ENCODE measurements around the gene NPS.

Gene NPS, protein sequence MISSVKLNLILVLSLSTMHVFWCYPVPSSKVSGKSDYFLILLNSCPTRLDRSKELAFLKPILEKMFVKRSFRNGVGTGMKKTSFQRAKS

DNA sequence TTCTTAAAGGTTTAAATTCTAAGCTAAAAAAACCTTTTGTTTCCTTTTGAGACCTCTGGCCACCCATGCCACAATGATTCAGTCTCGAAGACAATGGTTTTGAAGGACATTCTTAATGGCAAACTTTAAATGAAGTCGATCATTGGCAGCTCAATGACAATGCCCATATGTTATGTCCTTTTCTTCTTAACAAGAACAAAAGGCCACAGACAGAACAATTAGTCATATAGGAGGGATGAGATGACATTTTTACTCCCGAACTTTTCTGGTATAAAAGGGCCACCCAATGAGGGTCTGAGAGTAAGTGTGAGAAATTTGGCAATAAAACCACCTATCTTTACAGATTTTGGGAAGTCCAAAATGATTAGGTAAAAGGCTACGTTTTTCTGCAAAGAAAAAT is at the start of gene NPS:
Gene NPS (plus strand): TSS at position 301 of the 400 bp plus-strand sequence. CDS start 60 bp downstream, at position 361.
- no peaks in the 10 kb centered on the region for H3K36me3 ChIP-seq (ENCODE audit: insufficient read depth, low read length)
- H3K4me3 ChIP-seq (ENCODE audit: low read length): no peak within 1 kb of the TSS
- H3K9me3 ChIP-seq (ENCODE audit: low read length): no peaks in the 10 kb centered on the region
- peaks cover 5% of the 10 kb centered on the region for H3K4me1 ChIP-seq (ENCODE audit: insufficient read depth, low read length)
- H2AFZ ChIP-seq (ENCODE audit: low read depth, low read length): no peak within 1 kb of the TSS
- no peaks in the 10 kb centered on the region for H3K27me3 ChIP-seq (ENCODE audit: insufficient read depth, low read length)

DNA sequence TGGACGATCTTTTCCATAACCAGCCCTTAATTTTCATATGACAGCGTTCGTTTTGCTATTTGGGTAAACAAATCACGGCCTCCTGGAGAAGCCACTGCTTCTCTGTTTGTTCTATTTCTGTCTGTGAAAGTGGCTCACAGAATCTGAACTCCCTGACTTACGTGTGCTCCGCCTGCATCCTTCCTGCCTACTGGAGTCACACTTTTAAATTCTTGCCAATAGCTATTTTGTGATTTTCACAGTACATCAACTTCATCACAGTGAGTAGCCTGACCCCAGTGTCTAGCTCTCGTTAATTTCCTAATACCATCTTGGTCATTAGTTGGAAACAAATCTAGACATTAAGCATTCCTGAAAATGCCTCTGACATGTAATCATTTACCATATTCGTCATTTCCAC is 49.0 kb upstream of the NPS start:
- Histone ChIP-seq H2AFZ (ENCODE audit: low read depth, low read length) (no peak overlapping the region), H3K4me1 (ENCODE audit: insufficient read depth, low read length) (no peaks in the 10 kb centered on the region), H3K9me3 (ENCODE audit: low read length) (no peaks in the 10 kb centered on the region), H3K36me3 (ENCODE audit: insufficient read depth, low read length) (no peaks in the 10 kb centered on the region), H3K4me3 (ENCODE audit: low read length) (no peak overlapping the region), H3K27me3 (ENCODE audit: insufficient read depth, low read length) (no peaks in the 10 kb centered on the region)

DNA sequence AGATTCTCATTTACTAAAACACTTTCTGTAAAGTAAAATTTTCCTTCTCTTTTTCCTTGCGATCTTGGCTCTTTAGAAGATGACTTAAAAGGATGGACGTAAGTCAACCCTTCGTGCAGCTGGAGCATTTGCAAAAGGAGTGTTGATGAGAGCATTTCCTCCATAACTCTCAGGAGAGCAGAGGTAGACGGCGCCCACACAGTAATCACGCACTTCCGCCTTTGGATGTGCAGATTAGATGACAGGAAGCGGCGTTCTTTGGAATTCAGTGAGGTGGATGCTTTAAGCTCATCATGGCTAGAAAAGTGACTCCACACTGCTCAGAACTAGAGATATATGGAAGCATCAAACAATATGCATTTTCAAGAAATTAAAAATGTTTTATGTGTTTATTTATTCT is 43.0 kb upstream of the NPS start:
- Histone ChIP-seq H3K4me1 (ENCODE audit: insufficient read depth, low read length) (no peaks in the 10 kb centered on the region), H3K4me3 (ENCODE audit: low read length) (no peak overlapping the region), H2AFZ (ENCODE audit: low read depth, low read length) (no peak overlapping the region), H3K9me3 (ENCODE audit: low read length) (no peaks in the 10 kb centered on the region), H3K27me3 (ENCODE audit: insufficient read depth, low read length) (peaks cover 2% of the 10 kb centered on the region), H3K36me3 (ENCODE audit: insufficient read depth, low read length) (no peaks in the 10 kb centered on the region)

DNA sequence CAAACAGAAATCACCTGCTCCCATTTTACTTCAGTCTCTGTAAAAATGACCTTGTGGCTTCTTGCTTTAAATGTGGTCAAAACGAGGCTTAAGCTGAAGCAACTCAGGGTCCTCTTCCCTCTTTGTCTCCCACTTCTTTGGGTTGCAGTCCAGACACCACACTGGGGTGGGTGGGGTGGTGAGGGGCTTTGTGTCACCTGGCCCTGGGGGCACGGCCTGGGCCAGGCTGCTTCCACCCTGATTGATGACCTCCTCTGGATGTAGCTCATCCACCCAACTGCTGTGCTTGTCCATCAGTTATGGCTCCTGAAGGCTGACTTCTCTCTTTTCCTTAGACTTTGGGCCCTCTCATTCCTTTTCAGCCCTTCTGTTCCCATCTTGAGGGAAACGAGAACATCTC is 26.8 kb upstream of the NPS start:
- Histone ChIP-seq H3K4me1 (ENCODE audit: insufficient read depth, low read length) (peaks cover 27% of the 10 kb centered on the region), H3K36me3 (ENCODE audit: insufficient read depth, low read length) (no peaks in the 10 kb centered on the region), H2AFZ (ENCODE audit: low read depth, low read length) (no peak overlapping the region), H3K4me3 (ENCODE audit: low read length) (no peak overlapping the region), H3K9me3 (ENCODE audit: low read length) (peaks cover 5% of the 10 kb centered on the region), H3K27me3 (ENCODE audit: insufficient read depth, low read length) (no peaks in the 10 kb centered on the region)

DNA sequence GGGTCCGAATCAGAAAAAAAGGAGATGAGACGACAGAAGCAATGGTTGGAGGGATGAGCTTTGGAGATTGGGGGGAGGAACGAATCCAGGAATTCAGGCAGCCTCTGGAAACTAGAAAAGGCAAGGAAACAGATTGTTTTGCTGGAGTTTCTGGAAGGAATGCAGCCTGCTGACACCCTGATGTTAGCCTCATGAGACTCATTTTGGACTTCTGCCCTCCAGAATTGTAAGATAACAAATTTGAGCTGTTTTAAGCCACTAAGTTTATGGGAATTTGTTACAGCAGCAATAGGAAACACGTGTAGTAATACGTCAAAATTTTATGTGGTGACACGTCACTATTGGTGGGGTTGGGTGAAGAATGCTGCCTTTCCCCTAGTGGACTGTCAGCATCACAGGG is 25.6 kb upstream of the NPS start:
- H3K9me3 ChIP-seq (ENCODE audit: low read length): peaks cover 5% of the 10 kb centered on the region

DNA sequence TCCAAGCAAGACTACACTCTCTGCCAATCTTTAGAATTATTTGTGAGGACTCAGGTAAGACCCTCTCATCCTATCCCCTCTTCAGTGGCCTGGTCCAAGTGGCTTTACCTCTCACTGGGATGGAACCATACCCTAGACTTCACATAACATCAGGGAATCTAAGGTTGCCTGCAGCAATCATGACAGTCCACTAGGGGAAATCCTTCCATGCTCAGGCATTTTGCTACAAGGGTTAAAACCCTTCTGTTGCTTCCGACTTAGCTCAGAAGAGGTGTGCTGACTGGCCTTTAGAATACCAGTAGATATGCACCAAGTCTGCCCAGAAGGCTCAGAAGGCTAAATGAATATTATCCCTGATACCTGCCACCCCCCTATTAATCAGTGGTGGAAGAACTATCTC is 24.9 kb upstream of the NPS start:
- Histone ChIP-seq H3K36me3 (ENCODE audit: insufficient read depth, low read length) (no peaks in the 10 kb centered on the region), H3K4me3 (ENCODE audit: low read length) (no peak overlapping the region), H3K27me3 (ENCODE audit: insufficient read depth, low read length) (no peaks in the 10 kb centered on the region)

More for the DNA sequence above, 25.6 kb upstream of the NPS start:
- Histone ChIP-seq H2AFZ (ENCODE audit: low read depth, low read length) (no peak overlapping the region), H3K4me1 (ENCODE audit: insufficient read depth, low read length) (peaks cover 30% of the 10 kb centered on the region), H3K27me3 (ENCODE audit: insufficient read depth, low read length) (no peaks in the 10 kb centered on the region), H3K36me3 (ENCODE audit: insufficient read depth, low read length) (no peaks in the 10 kb centered on the region), H3K4me3 (ENCODE audit: low read length) (no peak overlapping the region)

DNA sequence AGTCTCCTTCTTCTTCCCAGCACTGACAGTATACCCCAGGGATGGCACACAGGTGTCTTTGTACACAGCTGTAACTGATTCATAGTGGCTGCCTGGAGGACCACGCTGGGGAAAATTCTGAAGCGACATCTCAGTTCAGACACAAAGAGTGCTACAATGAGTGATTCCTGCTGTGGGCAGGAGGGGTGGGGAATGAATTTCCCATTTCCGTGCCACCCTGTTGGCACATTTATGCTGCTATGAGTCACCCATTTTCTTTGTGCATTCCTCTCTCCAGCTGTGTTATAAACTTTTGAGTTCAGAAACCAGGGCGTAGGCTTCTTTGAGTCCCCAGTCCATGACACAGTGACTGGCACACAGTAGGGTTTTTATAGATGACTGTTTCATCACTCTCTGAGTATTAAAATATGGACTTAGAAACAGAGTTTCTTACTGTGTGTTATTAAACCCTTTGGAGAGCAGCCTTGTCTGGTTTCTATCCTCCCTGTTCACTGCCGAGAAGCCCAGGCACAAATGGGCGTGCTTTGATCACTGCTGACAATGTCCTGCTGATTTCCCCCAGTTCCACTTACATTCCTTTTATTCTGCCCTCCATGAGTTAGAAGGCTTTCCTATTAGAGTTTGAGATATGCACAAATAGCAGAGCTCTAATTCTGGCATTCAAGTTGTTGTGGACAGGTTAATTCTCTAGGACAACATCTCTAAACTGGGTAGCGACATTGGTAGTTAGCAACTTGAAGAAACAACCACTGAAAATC is 24.0 kb upstream of the NPS start:
- no peak overlapping the region for H2AFZ ChIP-seq (ENCODE audit: low read depth, low read length)
- peaks cover 5% of the 10 kb centered on the region for H3K9me3 ChIP-seq (ENCODE audit: low read length)
- no peaks in the 10 kb centered on the region for H3K36me3 ChIP-seq (ENCODE audit: insufficient read depth, low read length)
- H3K27me3 ChIP-seq (ENCODE audit: insufficient read depth, low read length): no peaks in the 10 kb centered on the region
- H3K4me1 ChIP-seq (ENCODE audit: insufficient read depth, low read length): peaks cover 30% of the 10 kb centered on the region
- H3K4me3 ChIP-seq (ENCODE audit: low read length): no peak overlapping the region

More for the DNA sequence above, 24.9 kb upstream of the NPS start:
- no peak overlapping the region for H2AFZ ChIP-seq (ENCODE audit: low read depth, low read length)
- peaks cover 30% of the 10 kb centered on the region for H3K4me1 ChIP-seq (ENCODE audit: insufficient read depth, low read length)
- H3K9me3 ChIP-seq (ENCODE audit: low read length): peaks cover 5% of the 10 kb centered on the region

DNA sequence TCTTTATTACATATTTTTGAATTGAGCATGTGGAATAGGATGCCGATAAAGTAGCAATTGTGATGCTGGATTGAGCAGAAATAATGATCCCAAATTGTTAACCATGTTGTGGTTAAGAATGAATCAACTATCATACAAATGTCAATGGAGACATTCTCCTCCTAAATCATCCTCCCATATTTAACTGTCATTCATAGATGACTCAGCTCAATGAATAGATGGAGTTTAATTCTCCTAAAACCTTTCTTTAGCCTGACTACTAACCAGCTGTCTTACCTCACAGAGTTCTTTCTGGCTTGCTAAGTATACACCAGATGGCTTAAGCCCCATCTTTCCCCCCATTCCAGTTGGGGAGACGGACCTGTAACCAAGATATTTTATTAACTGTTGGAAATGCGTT is 23.4 kb upstream of the NPS start:
- Histone ChIP-seq H3K9me3 (ENCODE audit: low read length) (peaks cover 5% of the 10 kb centered on the region), H3K36me3 (ENCODE audit: insufficient read depth, low read length) (no peaks in the 10 kb centered on the region), H3K4me3 (ENCODE audit: low read length) (no peak overlapping the region), H2AFZ (ENCODE audit: low read depth, low read length) (no peak overlapping the region), H3K4me1 (ENCODE audit: insufficient read depth, low read length) (peaks cover 30% of the 10 kb centered on the region), H3K27me3 (ENCODE audit: insufficient read depth, low read length) (no peaks in the 10 kb centered on the region)

DNA sequence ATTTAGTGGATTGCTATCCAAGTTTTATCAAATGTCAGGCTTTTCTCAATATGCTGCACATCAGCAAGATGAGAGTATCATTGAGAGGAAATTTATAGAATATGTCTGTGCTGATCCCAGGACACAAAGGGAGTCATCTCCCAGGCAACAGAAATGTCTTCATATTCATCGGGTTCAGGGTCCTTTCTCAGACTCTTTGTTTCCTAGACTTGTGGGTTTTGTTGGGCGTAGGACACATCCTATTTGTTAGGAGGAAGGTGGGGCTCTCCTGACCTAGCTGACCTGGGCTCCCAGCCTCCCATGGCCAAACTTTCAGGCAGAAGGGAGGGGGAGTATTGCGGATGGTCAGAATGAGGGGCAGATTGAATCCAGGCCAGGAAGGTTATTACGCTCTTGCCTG is 22.9 kb upstream of the NPS start:
- H3K4me3 ChIP-seq (ENCODE audit: low read length): no peak overlapping the region
- no peaks in the 10 kb centered on the region for H3K36me3 ChIP-seq (ENCODE audit: insufficient read depth, low read length)
- H2AFZ ChIP-seq (ENCODE audit: low read depth, low read length): no peak overlapping the region
- no peaks in the 10 kb centered on the region for H3K27me3 ChIP-seq (ENCODE audit: insufficient read depth, low read length)
- peaks cover 30% of the 10 kb centered on the region for H3K4me1 ChIP-seq (ENCODE audit: insufficient read depth, low read length)
- peaks cover 5% of the 10 kb centered on the region for H3K9me3 ChIP-seq (ENCODE audit: low read length)

DNA sequence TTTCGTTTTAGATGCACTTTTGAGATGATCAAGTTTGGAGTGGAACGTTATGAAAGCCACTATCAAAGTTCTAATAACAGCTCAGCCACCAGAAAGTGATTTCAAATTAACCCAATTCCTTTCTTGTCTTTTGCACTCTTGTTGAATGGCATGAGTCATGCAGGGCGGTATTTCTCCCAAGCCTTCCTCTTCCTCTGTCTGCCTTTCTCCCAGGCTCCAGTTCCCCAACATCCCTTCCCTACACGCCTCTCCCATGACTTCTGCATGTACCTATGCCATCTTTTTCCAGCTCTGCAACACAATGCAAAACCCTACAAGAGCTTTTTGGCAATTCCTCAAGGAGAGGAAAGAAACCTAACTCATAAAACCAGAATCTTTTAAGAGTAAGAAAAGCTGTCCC is 21.8 kb upstream of the NPS start:
- Histone ChIP-seq H3K4me3 (ENCODE audit: low read length) (no peak overlapping the region), H3K9me3 (ENCODE audit: low read length) (no peaks in the 10 kb centered on the region), H3K27me3 (ENCODE audit: insufficient read depth, low read length) (no peaks in the 10 kb centered on the region), H2AFZ (ENCODE audit: low read depth, low read length) (no peak overlapping the region), H3K4me1 (ENCODE audit: insufficient read depth, low read length) (peaks cover 30% of the 10 kb centered on the region), H3K36me3 (ENCODE audit: insufficient read depth, low read length) (no peaks in the 10 kb centered on the region)

DNA sequence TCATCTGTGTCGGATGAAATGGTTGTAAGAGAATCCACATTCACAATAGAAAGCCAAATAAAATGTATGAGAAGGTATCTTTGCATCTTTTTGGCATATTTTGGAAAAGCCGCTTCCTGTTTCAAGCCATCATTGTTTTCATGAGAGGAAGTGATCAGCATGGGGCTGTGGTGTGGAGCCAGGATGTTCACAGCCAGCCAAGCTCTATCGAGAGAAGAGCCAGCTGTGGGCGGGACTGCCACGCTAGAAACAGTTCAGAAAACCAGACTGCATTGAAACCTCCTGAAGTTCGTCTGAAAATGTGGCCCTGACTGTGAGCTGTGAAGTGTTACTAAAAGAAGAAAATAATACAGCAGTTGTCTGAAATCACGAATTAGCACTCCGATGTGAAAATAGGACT is 21.2 kb upstream of the NPS start:
- no peak overlapping the region for H2AFZ ChIP-seq (ENCODE audit: low read depth, low read length)
- peaks cover 30% of the 10 kb centered on the region for H3K4me1 ChIP-seq (ENCODE audit: insufficient read depth, low read length)
- H3K4me3 ChIP-seq (ENCODE audit: low read length): no peak overlapping the region
- no peaks in the 10 kb centered on the region for H3K9me3 ChIP-seq (ENCODE audit: low read length)
- no peaks in the 10 kb centered on the region for H3K27me3 ChIP-seq (ENCODE audit: insufficient read depth, low read length)
- no peaks in the 10 kb centered on the region for H3K36me3 ChIP-seq (ENCODE audit: insufficient read depth, low read length)

DNA sequence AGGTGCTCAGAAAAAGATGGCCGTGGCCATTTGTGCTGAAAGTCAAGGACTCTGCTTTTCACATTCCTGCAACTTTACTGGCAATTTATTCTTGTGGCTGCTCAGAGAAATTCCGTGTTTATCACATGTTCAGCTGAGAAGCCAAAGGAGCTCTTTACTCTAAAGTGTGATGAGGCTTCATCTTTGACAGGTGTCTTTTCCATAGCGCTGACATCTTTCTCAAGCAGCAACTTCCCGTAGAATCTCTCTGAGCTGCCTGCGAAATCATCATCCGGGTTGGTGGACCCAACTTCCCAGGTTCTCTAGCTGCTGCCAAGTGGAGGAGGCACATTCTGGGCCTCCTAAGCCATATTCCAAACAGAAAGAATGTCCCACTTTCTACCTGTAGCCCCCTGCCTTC is 16.9 kb upstream of the NPS start:
- H2AFZ ChIP-seq (ENCODE audit: low read depth, low read length): no peak overlapping the region
- no peaks in the 10 kb centered on the region for H3K27me3 ChIP-seq (ENCODE audit: insufficient read depth, low read length)
- no peaks in the 10 kb centered on the region for H3K9me3 ChIP-seq (ENCODE audit: low read length)
- peaks cover 4% of the 10 kb centered on the region for H3K4me1 ChIP-seq (ENCODE audit: insufficient read depth, low read length)
- H3K36me3 ChIP-seq (ENCODE audit: insufficient read depth, low read length): no peaks in the 10 kb centered on the region
- H3K4me3 ChIP-seq (ENCODE audit: low read length): no peak overlapping the region

DNA sequence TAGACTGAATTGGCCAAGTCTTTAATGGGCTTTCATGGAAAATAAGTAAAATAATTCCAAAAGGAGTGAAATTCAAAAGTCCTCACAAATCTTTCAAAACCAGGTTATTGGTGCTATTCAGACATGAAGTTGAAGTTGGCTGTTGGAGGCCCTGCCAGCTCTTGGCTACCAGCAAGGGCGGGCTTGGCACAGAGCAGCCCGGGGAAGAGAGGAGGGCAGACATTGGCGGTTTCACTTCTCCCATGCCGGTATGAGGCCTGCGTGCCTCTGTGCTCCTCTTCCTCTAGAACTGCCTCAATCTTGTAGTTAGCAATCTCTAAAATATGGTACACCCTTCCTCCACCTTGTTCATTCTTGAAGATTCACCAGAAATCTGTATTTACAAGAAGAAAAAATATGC is 16.4 kb upstream of the NPS start:
- H3K36me3 ChIP-seq (ENCODE audit: insufficient read depth, low read length): no peaks in the 10 kb centered on the region
- H3K27me3 ChIP-seq (ENCODE audit: insufficient read depth, low read length): no peaks in the 10 kb centered on the region
- no peaks in the 10 kb centered on the region for H3K9me3 ChIP-seq (ENCODE audit: low read length)
- no peak overlapping the region for H2AFZ ChIP-seq (ENCODE audit: low read depth, low read length)
- no peaks in the 10 kb centered on the region for H3K4me1 ChIP-seq (ENCODE audit: insufficient read depth, low read length)
- no peak overlapping the region for H3K4me3 ChIP-seq (ENCODE audit: low read length)

DNA sequence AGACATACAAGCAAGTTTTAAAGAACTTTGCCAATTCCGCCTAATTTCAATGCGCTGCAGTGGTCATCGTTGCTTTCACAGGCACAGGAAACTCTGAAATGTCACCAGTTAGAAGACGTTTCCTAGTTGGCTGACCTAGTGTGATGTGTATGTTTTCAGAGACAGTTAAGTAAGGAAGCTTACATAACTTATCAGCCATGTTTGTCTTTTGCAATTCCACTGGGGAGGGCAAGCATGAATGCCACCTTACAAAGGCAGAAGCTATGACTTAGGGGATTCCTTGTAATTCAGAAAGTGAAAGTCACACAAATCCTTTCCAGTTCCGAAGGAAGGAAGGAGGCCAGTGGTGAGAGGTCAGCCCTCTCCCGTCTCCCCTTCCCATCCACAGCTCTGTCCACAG is 15.0 kb upstream of the NPS start:
- H2AFZ ChIP-seq (ENCODE audit: low read depth, low read length): no peak overlapping the region

More for the DNA sequence above, 15.0 kb upstream of the NPS start:
- Histone ChIP-seq H3K9me3 (ENCODE audit: low read length) (no peaks in the 10 kb centered on the region), H3K36me3 (ENCODE audit: insufficient read depth, low read length) (no peaks in the 10 kb centered on the region), H3K4me1 (ENCODE audit: insufficient read depth, low read length) (no peaks in the 10 kb centered on the region), H3K4me3 (ENCODE audit: low read length) (no peak overlapping the region), H3K27me3 (ENCODE audit: insufficient read depth, low read length) (no peaks in the 10 kb centered on the region)

All from neuron (in vitro differentiated cells).